ENCODE results near the gene SLC36A4.
"Not testable (repeated sequence)": the region's sequence is repeated elsewhere in the genome, so short reads cannot be mapped to it uniquely, and the experiment has no call there.

The SLC36A4 gene

DNA sequence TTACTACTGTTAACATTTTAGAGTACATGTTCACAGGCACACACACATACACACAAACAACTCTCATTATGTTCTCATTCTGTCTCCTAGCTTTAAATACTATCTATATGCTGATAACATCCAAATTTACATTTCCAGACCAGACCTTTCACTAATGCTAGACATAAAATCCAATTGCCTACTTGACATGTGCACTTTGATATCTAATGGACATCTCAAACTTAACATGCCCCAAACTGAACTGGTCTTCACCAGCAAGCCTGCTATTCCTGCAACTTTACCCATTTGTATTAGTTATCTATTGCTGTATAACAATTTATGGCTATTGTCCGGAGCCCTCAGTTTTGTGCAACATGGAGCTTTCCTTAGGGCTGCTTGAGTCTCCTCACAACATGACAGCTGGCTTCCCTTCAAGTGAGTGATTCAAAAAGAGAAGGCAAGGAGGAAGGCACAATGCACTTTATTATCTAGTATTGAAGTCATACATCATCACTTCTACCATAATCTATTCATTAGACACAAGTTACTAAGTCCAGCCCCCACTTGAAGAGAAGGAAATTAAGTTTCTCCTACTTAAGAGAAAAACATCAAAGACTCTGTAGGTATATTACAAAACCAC is 3.0 kb downstream of the SLC36A4 start:
- no peak for DNase-seq (ENCODE audit: low read depth)

DNA sequence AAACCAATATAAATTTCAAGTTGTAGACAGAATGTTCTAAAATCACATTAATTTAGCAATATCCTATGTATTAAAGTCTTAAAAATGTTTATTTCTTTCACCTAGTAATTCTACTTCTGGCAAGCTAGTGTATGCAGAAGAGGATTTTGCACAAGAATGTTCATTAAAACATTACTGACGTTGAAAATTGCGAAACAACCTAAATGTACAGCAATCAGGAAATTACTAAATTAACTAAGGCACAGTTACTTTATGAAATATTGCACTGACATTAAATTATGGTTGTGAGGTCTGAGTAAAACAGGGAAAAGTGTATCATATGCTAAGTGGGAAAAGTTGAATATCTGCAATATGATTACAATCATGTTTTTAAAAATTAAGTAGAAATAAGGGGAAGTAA is 4.1 kb downstream of the SLC36A4 start:
- no peak for DNase-seq (ENCODE audit: low read depth)

DNA sequence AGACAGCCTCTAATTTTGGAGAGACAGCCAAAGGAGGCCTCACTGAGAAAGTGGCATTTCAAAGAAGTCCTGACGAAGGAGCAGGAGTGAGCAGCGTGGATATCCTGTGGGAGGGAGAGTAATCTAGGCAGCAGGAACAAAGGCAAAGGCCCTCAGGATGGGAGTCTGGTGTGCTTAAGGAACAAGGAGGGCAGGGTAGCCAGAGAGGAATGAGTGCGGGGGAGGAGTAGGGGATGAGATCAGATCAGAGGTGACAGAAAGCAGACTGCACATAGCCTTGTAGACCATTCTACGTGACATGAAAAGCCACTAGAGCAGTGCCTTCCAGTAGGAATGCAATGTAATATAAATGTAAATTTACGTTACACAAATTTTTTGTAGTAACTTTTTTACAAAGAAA is 5.6 kb downstream of the SLC36A4 start:
- DNase-seq (ENCODE audit: low read depth): no peak

DNA sequence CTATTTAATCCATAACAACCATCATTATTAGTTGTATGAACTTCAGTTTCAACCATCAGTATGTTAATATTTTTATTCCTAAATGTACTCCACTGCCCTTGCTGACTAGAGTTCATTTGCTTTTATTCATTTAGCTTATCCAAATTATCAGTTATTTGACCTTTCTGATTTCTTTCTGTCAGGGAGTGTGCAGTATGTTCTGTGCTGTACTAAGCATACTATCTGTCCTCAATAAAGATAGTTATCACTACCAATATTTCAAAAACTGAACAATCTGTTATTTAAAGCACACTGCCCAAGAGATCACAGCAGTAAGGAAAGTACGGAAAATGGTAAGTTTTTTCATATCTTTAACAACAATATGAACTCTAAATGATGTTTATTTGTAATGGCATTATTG is 8.3 kb downstream of the SLC36A4 start:
- DNase-seq (ENCODE audit: low read depth): no peak

DNA sequence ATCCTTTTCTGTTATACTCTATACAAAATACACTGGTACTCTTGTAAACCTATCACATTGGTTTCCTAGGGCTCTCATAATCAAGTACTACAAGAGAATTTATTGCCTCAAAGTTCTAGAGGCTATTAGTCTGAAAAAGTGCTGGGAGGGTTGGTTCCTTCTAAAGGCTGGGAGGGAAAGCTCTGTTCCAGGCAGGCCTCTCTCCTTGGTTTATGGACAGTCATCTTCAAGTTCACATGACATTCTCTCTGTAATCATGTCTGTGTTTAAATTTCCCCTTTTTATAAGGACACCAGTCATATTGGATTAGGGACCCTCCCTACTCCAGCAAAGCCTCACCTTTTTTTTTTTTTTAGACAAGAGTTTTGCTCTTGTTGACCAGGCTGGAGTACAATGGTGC is 9.1 kb downstream of the SLC36A4 start:
- DNase-seq (ENCODE audit: low read depth): no peak

DNA sequence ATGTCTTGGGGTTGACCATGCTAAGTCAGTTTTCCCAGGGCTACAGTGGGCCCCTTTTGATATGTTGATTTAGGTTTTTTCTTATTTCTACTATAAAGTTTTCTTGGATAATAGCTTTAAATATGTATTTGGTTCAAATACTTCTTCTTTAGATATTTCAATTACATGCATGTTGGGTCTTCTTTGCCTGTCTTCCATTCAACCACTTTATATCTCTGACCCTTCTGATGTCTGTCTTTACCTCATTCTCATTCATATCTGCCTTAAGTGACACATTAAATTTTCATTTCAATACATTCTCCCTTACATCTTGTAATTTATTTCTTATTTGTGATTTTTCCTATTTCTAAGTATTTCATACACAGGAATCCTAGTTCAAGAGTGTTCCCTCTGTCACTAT is 10.5 kb downstream of the SLC36A4 start:
- no peak for DNase-seq (ENCODE audit: low read depth)

DNA sequence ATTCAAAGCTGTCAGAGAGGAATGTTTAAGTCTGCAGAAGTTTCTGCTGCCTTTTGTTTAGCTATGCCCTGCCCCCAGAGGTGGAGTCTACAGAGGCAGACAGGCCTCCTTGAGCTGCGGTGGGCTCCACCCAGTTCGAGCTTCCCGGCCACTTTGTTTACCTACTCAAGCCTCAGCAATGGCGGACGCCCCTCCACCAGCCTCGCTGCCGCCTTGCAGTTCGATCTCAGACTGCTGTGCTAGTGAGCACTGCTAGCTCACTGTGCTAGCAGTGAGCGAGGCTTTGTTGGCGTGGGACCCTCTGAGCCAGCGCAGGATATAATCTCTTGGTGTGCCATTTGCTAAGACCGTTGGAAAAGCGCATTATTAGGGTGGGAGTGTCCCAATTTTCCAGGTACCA is 19.9 kb downstream of the SLC36A4 start:
- not testable (repeated sequence) for DNase-seq (ENCODE audit: low read depth)

DNA sequence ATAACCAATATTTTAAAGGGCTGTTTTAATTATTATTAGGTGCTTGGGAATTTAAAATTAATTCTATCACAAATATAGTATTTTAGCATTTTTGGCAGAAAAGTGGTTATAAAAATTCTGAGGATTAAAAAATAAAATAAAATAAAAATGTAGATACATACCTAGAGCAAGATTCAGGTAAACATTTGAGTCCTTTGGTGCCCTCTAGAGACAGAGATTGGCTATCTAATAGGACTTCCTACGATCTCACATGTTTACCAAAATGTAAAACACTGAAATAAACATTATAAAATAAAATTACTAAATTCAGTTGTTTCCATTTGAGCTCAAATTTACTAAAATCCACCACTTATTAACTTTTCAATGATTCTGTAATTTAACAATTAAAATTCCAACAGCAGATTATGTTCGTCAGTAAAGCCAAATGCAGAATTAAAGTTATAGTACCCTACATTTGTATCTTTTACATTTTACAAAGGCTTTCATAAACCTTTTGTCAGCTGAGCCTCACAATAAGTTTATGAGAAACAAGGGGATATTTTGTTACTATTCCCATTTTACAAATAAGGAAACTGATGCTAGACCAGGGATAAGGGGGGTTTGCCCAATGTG is 27.7 kb downstream of the SLC36A4 start:
- no peak for DNase-seq (ENCODE audit: low read depth)

DNA sequence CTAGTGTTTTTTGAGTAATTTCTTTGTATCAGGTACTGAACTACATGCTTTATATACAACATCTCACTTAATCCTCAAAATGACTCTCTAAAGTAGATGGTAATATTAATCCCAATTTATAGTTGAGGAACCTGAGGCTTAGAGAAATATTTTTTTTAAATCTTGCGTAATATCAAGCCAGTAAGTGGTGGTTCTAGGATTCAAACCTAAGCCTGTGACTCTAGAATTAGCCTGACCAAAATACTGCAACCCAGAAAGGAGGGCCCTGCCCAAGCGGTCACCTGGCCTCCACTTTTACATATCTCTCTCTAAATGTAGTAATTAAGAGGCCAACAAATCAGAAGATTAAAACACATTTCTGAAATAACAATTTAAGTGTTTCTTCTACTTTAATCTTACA is 28.6 kb downstream of the SLC36A4 start:
- DNase-seq (ENCODE audit: low read depth): no peak

DNA sequence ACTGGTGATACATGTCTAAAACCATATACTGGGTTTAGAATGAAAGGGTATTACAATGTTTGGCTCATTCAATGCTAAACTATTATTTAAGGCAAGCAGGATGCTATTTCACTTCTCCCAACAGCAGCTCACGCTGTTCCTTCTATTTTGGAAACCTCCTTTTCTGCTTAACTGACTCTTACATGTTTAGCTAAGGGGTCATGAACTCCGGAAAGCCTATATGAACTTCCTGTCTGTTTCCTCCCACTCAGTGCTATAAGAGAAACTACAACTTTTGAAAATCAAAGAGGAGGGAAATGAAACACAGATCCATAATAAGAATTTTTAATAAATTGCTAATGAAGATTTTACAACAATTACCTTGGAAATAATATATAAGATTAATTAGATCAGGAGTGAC is 30.9 kb downstream of the SLC36A4 start:
- no peak for DNase-seq (ENCODE audit: low read depth)

DNA sequence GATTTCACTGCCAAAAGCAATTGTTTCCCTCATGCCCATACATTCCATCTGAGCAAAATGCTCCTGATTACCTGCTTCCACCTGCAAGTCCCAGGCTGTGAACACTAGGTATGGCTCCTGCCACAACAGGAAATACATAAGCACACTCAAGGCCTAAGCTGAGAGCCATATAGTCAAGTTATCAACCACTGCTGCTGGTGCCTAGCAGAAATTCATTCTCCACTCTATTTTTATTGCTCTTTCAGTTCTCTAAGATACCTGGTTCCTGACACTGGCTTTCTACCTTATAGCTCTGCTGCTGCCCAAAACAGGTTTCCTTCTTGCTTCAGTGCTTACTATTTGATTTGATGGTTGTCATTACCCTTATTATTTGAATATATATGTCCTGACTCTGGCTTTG is 31.6 kb downstream of the SLC36A4 start:
- DNase-seq (ENCODE audit: low read depth): no peak

DNA sequence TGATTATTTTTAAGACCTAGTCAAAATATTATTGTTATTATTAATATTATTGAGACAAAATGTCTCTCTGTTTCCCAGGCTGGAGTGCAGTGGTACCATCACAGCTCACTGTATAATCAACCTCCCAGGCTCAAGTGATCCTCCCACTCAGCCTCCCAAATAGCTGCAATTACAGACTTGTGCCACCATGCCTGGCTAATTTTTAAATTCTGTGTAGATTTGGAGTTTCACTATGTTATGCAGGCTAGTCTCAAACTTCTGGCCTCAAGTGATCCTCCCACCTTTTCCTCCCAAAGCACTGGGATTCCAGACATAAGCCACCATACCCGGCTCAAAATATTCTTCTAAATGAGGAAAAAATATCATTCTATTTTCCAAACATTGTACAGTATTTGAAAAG is 37.0 kb downstream of the SLC36A4 start:
- DNase-seq (ENCODE audit: low read depth): no peak

DNA sequence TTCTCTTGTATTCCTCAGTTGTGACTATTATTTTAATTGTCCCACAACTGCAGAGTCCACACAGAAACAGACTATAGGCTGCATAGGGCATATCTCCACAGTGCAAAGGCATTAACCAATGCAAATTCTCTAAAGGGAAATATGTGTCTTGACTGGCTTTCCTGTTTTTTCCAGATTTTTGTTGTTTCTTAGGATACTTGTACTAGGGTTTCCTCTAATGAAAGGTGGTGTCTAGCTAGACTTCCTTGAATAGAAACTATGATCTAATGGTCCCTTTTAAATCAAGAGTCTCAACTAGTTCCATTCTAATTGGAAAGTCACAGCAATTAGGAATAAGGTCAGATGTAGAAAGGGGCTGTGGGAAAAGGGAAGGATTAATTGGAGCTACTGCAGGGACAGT is 37.6 kb downstream of the SLC36A4 start:
- no peak for DNase-seq (ENCODE audit: low read depth)

DNA sequence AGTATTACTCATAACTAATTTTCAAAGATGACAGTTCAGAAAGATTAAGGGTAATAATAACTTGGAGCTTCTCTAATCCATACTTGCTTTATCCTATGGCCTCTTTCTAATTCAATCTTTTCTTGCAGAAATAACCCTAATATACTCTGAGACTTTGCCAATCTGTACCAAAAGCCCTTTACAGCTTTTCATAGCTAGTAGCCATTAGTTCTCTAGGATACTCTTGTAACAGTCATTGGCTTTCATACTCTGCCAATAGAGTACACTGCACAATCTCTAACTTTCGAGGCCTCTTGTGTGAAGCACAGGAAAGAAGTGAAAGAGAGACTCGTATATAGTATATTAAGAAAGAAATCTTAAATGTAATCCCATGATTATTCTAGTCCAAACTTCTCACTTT is 38.1 kb downstream of the SLC36A4 start:
- DNase-seq (ENCODE audit: low read depth): no peak

DNA sequence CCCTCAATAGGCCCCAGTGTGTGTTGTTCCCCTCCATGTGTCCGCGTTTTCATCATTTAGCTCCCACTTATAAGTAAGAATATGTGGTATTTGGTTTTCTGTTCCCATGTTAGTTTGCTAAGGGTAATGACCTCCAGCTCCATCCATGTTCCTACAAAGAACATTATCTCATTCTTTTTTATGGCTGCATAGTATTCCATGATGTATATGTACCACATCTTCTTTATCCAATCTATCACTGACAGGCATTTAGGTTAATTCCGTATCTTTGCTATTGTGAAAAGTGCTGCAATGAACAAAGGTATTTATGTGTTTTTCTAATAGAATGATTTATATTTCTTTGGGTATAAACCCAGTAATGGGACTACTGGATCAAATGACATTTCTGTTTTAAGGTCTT is 42.1 kb downstream of the SLC36A4 start:
- DNase-seq (ENCODE audit: low read depth): no peak

DNA sequence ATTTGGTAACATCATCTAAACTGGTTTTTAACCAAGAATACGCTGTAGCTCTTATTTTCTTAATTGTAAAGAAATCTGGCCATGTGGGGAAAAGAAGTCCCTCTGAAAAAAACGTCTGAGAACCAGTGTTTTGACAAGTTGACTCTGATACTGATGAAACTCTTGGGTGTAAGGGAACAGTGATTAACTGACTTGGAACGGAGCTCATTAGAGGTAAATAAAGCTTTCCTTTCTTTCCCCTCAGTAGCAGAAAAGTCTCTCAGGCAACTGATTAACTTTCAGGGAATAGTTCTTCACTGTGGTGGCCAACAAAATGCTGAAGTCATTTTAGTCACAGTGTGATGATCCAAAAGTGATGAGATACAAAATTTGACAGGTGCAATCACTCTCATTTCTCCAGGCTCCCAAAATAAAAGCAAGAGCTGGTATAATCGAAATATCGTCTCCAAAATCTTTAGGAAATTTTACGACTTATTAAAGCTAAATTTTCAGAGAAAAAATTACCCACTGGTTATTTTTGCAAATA is 52.3 kb downstream of the SLC36A4 start:
- DNase-seq (ENCODE audit: low read depth): no peak

DNA sequence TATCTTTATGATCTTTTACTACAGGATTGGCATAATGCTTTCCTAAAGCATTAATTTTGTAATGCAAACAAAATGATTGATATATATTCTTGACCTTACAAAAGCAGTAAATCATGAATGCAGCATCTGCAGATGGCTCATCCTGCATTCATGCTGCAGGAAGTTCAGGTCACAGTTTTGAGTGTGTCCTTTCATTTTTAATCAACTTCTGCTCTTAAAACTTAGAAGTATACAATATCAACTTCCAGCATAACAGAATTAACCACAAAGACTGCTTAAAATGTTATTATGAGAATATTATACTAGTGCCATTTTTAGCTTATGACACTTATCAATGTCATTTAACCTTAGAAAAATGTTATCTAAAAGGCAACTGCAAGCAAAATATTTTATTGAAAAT is 54.0 kb downstream of the SLC36A4 start:
- DNase-seq (ENCODE audit: low read depth): no peak

DNA sequence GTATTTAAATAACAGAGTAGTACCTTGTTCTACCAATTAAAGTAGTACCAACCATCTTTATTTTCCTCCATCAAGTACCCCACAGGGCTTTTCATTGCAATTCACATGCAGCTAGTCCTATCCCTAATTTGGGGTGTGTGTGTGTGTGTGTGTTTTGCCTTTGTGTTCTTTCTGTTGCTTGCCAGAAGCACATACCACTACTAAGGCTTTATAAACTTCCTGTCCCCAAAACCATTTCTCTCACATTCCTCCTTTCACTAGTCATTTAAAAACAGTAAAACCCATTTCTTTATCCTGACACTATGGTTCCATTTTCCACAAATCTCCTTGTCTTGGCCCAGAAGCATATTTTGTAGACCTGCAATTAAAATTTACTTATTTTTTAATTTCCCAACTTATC is 54.6 kb downstream of the SLC36A4 start:
- DNase-seq (ENCODE audit: low read depth): no peak

DNA sequence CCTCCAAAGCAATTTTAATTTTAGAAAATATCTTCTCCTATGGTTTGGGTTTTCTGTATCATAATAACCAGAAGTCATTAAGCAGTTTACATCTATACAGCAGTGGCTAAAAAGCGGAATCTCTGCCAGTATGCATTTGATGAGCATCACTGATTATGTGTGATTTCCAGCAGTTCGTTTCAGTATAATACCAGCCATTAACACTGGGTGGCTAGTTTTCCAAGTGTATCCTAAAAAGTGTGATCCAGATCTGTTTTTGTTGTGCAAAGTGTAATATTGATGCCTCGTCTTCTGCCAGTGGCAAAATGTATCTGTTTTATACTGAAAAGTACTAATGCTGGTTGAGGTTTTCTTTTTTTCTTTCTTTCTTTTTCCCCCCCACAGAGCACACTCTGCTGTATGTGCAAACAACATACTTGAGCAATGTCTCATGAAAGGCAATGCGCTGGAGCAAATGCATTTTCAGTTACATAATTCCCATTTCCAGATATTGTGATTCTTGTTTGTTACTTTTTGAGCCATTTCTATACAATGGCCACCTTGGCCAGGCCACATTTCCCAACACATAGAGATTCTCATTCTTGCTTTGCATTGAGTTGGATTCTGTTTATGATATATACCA is 64.2 kb downstream of the SLC36A4 start:
- no peak for DNase-seq (ENCODE audit: low read depth)

DNA sequence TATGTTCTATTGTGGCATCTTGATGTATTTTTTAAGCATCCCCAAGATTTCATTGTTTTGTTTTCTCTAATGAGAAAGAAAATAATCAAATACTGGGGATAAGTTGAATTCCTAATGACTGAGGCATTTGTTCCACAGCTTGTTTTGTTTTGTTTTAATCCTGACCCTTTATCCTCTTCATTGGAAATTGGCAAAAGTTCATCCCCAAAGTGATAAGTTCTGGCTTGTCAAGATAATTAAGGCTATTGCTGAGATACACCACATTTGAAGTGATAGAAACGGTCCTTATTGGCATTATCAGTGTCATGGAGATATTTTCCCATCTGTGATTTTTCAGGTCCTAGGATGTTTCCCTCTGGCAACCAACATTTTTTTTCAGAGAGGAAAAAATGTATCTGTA is 65.0 kb downstream of the SLC36A4 start:
- DNase-seq (ENCODE audit: low read depth): no peak

DNA sequence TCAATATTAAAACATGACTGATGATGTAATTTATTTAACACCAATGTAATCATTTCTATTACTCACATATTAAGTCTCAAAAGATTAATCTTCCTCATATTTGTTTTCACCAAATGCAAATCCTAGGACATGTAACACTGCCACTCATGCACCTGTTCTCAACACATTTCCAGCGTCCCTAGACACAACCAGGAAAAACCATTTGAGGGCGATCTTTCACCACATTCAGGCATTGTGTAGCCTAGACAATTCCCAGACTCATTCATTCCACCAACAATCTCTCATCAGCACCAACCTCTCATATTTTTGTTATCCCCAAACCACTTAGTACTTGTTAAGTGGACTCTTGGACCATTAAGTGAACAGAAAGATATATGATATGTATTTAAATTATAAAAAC is 66.1 kb downstream of the SLC36A4 start:
- no peak for DNase-seq (ENCODE audit: low read depth)

DNA sequence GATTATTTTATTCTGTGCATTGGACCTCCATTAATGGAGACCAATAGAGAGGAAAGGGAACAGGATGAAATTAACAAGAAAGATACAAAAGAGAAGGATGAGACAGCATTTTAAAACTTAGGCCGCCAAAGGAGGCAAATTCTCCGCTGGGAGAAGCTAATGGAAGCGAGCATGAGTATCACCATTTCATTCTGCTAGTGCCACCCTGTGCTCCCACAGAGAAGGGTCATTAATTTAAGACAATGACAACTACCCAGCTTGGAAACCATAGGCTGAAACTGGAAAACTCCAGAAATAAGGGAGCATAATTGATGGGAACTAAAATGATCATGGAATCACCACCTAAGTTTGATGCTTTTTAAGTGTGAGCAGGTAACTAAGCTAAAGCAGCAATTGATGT is 69.2 kb downstream of the SLC36A4 start:
- DNase-seq (ENCODE audit: low read depth): no peak

DNA sequence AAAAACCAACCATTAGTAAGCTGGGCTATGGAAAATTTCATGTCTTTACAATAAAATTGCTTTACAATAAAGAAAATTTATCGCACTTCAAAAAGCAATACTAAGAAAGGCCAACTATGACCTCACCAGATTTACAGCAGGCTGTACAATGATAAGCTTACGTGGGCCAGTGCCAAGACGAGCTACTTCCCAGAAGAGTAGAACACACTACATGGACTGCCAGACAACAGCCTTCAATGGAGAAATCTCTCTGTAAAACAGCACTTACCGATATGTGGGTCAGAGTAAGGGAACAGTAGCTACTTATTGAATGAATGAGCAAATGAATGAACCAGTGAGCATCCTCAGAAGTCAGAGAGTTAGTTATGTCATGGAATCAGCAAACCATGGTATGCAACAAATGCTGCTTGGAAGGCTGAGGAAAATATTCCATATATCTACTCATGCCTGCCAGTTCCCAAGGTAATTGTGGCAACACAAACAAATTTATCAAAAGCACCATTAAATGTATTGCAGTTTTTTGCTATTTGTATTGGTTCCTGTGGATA is 74.4 kb downstream of the SLC36A4 start:
- no peak for DNase-seq (ENCODE audit: low read depth)

All from activated T-cell treated with anti-CD3 and anti-CD28 coated beads for 24 hours (primary cell).